CD8-positive, alpha-beta memory T cell (primary cell): ENCODE results near the gene VWA5A. TPM values are rescaled to one million over a fixed set of nuclear protein-coding genes. Genes with fewer than 3 reads are reported as not detected.

ENCODE experiments used
- CTCF ChIA-PET: fragments of 350-600 bp; sonication (Branson Sonifier 250); formaldehyde crosslinking; loops from one replicate; lab custom pipeline; 2021; ENCODE audit warnings: antibody characterized with exemption; lab: Charles Lee
- POLR2A ChIA-PET: fragments of 350-600 bp; sonication (Branson Sonifier 250); formaldehyde crosslinking; loops from one replicate; lab custom pipeline; 2021; ENCODE audit warnings: antibody characterized with exemption; lab: Charles Lee
- DNase-seq, 5 donors: peaks; one replicate each; pipeline versions ENCODE4 v3.0.0 to v3.0.0-alpha.2; 2020 to 2022; ENCODE audit warnings: mixed read lengths in 1 of 5
- H3K27ac ChIP-seq: one replicate; pipeline ENCODE4 v1.7.0; 2013; ENCODE audit warnings: low read depth, mild to moderate bottlenecking, low read length, moderate library complexity
- H3K27me3 ChIP-seq: 2 replicates; pipeline ENCODE4 v1.7.0; 2013; ENCODE audit warnings: low read length, mild to moderate bottlenecking; ENCODE audit not compliant: insufficient read depth, poor library complexity, severe bottlenecking
- H3K36me3 ChIP-seq: 2 replicates; pipeline ENCODE4 v1.7.0; 2013; ENCODE audit warnings: mild to moderate bottlenecking, low read length, moderate library complexity; ENCODE audit not compliant: insufficient read depth
- H3K4me1 ChIP-seq: 2 replicates; pipeline ENCODE4 v1.7.0; 2013; ENCODE audit warnings: mild to moderate bottlenecking, low read length, moderate library complexity; ENCODE audit not compliant: insufficient read depth
- H3K4me3 ChIP-seq: 2 replicates; pipeline ENCODE4 v1.7.0; 2013; ENCODE audit warnings: mild to moderate bottlenecking, low read length
- H3K9me3 ChIP-seq: 2 replicates; pipeline ENCODE4 v1.7.0; 2013; ENCODE audit warnings: mild to moderate bottlenecking, low read length
- H3K27ac Mint-ChIP-seq, 8 donors: one replicate each; pipeline ENCODE4 v1.8.0; 2020 to 2021; ENCODE audit warnings: mixed read lengths in 8 of 8, mild to moderate bottlenecking in 6 of 8, inconsistent platforms in 3 of 8, moderate library complexity in 3 of 8
- H3K27me3 Mint-ChIP-seq, 2 donors: one replicate each; pipeline ENCODE4 v1.8.0; 2020 to 2021; ENCODE audit warnings: mixed read lengths in 2 of 2, mild to moderate bottlenecking in 1 of 2, moderate library complexity in 1 of 2
- H3K36me3 Mint-ChIP-seq, 3 donors: one replicate each; pipeline ENCODE4 v1.8.0; 2020 to 2021; ENCODE audit warnings: mixed read lengths in 3 of 3, inconsistent platforms in 1 of 3, mild to moderate bottlenecking in 1 of 3
- H3K4me1 Mint-ChIP-seq, 3 donors: one replicate each; pipeline ENCODE4 v1.8.0; 2020 to 2021; ENCODE audit warnings: mixed read lengths in 3 of 3, inconsistent platforms in 1 of 3, mild to moderate bottlenecking in 1 of 3
- H3K4me3 Mint-ChIP-seq, 7 donors: one replicate each; pipeline ENCODE4 v1.8.0; 2020 to 2021; ENCODE audit warnings: mixed read lengths in 7 of 7, mild to moderate bottlenecking in 6 of 7, moderate library complexity in 4 of 7, inconsistent platforms in 2 of 7
- H3K9me3 Mint-ChIP-seq, 5 donors: one replicate each; pipeline ENCODE4 v1.8.0; 2020 to 2022; ENCODE audit warnings: mixed read lengths in 5 of 5, mild to moderate bottlenecking in 3 of 5, moderate library complexity in 2 of 5, inconsistent platforms in 1 of 5
- polyA plus RNA-seq: library from polyadenylated mRNA; unstranded; fragments of 300-500 nt; fragmentation: Illumina TruSeq; gene quantifications from one replicate; pipeline ENCODE4 v1.2.3, GENCODE V29; 2021
- total RNA-seq, 2 experiments: library from RNA; stranded (reverse); gene quantifications; one replicate each; pipeline ENCODE4 v1.2.3, GENCODE V29; 2021

VWA5A gene
- total and polyA plus RNA-seq, 3 experiments from 2014 or later: 2.9 to 5.3 (median 3.3) TPM

DNA sequence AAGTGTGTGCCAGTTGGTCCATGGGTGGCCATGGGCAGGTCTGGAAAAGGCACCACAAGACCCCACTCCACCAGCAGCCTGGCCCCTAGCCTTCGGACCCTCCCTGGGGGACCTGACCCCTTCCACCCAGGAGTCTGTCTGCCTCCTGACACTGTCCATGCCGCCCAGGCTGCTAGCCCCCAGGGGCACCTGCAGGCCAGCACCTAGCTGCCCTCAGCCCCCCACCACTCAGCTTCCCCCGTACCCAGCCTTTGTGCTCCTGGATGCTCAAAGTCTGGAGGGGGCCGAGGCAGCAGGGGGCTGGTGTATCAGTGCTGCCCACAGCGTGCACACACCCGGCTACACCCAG lies 39.8 kb upstream of the VWA5A start:
- H3K9me3 Mint-ChIP-seq: peaks cover 0 to 2% (median 0%) of the 10 kb centered on the region in 5 donors
- H3K4me3 ChIP-seq: no peak overlapping the region
- H3K27me3 ChIP-seq: no peaks in the 10 kb centered on the region
- H3K27ac ChIP-seq: no peak overlapping the region
- no peak overlapping the region for H3K4me3 Mint-ChIP-seq
- H3K4me1 ChIP-seq: no peaks in the 10 kb centered on the region
- H3K36me3 ChIP-seq: no peaks in the 10 kb centered on the region
- no peak overlapping the region for H3K27ac Mint-ChIP-seq
- H3K4me1 Mint-ChIP-seq: peaks cover 7 to 12% (median 12%) of the 10 kb centered on the region in 3 donors
- H3K9me3 ChIP-seq: no peaks in the 10 kb centered on the region
- POLR2A ChIA-PET: no interaction called here
- peaks cover 13 to 47% of the 10 kb centered on the region in 2 donors for H3K27me3 Mint-ChIP-seq
- CTCF ChIA-PET: no interaction called here
- no peaks in the 10 kb centered on the region for H3K36me3 Mint-ChIP-seq
- DNase-seq: no peak

DNA sequence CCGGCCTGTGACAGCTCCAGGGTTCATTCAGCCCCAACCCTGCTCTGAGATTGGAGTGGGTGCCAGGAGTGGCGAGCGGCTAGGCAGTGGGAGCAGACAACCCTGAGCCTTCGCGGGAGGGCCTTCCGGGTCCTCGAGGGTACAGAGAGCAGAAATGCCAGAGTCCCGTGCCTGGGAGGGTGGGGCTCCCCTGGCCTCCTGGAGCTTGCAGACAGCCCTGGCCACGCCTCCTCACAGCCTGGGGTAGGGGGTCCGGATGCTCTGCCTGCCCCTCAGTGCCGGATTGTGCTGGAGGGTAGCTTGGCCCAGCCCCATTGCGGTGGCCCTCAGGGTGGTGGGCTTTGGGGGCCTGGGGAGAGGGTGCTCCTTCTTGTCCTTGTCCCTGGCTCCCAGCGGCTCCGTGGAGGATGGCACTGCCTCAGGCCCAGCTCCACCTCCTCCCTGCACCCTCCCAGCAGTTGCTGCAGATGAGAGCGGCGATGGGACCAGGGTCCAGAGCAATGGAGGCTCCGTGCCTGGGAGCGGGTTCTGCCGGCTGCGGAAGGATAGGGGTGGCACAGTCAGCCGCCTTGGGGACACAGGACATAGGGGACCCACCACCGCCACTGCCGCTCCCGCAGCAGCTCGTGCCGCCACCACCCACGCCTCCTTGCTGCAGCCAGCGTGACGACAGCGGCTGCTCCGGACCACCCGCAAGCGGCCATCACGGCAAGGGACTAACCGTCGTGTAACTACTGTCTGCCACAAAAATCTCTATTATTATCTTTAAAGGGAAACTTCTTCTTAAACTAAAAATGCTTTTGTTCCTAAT lies 39.2 kb upstream of the VWA5A start:
- H3K36me3 ChIP-seq: no peaks in the 10 kb centered on the region
- POLR2A ChIA-PET: no interaction called here
- H3K36me3 Mint-ChIP-seq: no peaks in the 10 kb centered on the region
- CTCF ChIA-PET: no interaction called here
- no peak overlapping the region for H3K27ac Mint-ChIP-seq
- no peaks in the 10 kb centered on the region for H3K27me3 ChIP-seq
- peaks cover 7 to 11% (median 11%) of the 10 kb centered on the region in 3 donors for H3K4me1 Mint-ChIP-seq
- no peak for DNase-seq
- no peaks in the 10 kb centered on the region for H3K9me3 ChIP-seq
- H3K4me3 ChIP-seq: no peak overlapping the region
- H3K27ac ChIP-seq: no peak overlapping the region
- H3K4me3 Mint-ChIP-seq: peak overlapping the region in 6 of 7 donors; percentile 26 to 79 (median 63)
- peaks cover 15 to 46% of the 10 kb centered on the region in 2 donors for H3K27me3 Mint-ChIP-seq
- peaks cover 0 to 2% (median 0%) of the 10 kb centered on the region in 5 donors for H3K9me3 Mint-ChIP-seq
- no peaks in the 10 kb centered on the region for H3K4me1 ChIP-seq

DNA sequence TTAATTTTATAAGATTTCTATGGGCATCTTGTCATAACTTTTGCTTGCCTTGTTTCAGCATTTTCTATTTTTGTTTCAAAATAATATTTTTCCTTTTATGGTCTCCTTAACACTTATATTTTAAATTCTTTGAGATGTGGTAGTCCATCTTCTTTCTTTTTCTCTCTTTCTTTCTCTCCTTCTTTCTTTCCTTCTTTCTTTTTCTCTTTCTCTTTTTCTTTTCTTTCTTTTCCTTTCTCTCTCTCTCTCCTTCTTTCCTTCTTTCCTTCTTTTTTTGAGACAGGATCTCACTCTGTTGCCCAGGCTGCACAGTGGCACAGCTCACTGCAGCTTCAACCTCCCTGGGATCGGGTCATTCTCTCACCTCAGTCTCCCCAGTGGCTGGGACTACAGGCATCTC lies 38.0 kb upstream of the VWA5A start:
- Mint-ChIP-seq H3K9me3 (peaks cover 0 to 2% (median 0%) of the 10 kb centered on the region in 5 donors), H3K4me3 (no peak overlapping the region), H3K27ac (no peak overlapping the region), H3K36me3 (no peaks in the 10 kb centered on the region), H3K27me3 (peaks cover 19 to 45% of the 10 kb centered on the region in 2 donors), H3K4me1 (peaks cover 7 to 8% (median 8%) of the 10 kb centered on the region in 3 donors)
- POLR2A ChIA-PET: no interaction called here
- no peaks in the 10 kb centered on the region for H3K9me3 ChIP-seq
- no peak overlapping the region for H3K27ac ChIP-seq
- no peak for DNase-seq
- H3K27me3 ChIP-seq: no peaks in the 10 kb centered on the region
- H3K4me1 ChIP-seq: no peaks in the 10 kb centered on the region
- no peak overlapping the region for H3K4me3 ChIP-seq
- CTCF ChIA-PET: no interaction called here
- no peaks in the 10 kb centered on the region for H3K36me3 ChIP-seq

DNA sequence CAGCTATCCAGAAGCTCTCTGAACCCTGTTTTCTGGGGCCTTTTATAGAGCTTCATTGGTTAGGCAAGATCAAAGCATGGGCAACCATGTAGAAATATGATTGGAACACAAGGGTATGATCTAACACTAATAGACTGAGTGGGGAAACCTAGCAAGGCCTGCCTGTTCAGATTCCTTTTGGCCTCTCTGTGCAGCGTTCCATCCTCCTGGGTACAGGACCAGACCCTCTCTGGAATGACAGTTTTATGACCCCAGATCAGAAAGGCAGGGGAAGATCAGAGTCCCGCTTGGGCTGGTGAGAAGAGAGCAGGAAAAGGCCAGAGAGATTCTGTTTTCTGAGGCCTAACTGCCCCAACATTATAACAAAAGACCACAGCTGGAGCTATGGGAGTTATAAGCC lies 36.7 kb upstream of the VWA5A start:
- H3K36me3 ChIP-seq: no peaks in the 10 kb centered on the region
- H3K4me3 ChIP-seq: no peak overlapping the region
- DNase-seq: no peak
- H3K9me3 Mint-ChIP-seq: peaks cover 0 to 2% (median 0%) of the 10 kb centered on the region in 5 donors
- H3K27me3 ChIP-seq: no peaks in the 10 kb centered on the region
- H3K4me1 ChIP-seq: no peaks in the 10 kb centered on the region
- no peak overlapping the region for H3K27ac Mint-ChIP-seq
- no peaks in the 10 kb centered on the region for H3K36me3 Mint-ChIP-seq
- H3K4me3 Mint-ChIP-seq: no peak overlapping the region
- CTCF ChIA-PET: no interaction called here
- H3K4me1 Mint-ChIP-seq: peaks cover 7 to 8% (median 8%) of the 10 kb centered on the region in 3 donors
- H3K27ac ChIP-seq: no peak overlapping the region
- H3K27me3 Mint-ChIP-seq: peaks cover 19 to 38% of the 10 kb centered on the region in 2 donors
- POLR2A ChIA-PET: no interaction called here
- H3K9me3 ChIP-seq: no peaks in the 10 kb centered on the region

DNA sequence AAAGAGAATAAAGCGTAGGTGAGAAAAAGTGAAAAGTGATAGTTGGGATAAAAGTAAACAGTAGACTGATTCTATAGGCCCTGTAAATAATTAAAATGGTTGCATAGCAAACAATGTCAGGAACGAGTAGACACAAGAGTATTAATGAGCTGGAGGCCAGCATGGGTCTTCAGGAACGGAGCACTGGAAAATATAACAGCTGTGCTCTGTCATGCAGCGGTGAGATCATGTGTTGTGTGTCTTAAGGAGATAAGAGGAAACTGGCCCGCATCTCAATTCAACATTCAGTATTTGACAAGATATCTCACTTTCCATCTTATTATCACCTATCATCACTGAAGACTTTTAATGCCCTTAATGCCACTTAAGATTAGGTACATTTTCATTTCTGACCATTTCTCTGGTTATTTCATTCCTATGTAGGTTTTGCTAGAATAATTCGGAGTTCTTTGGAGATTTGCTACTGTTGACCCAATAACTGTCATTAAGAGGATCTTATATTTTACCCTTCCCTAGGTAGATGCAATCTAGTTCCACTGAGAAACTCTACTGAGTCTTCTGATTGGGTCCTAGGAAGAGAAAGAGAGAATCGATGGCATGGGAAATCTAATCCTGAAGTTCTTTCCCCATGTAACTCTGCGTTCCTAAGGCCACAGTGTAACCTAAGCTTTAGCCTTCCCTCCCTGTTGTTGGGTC lies 35.5 kb upstream of the VWA5A start:
- peaks cover 19 to 39% of the 10 kb centered on the region in 2 donors for H3K27me3 Mint-ChIP-seq
- H3K9me3 ChIP-seq: no peaks in the 10 kb centered on the region
- ChIA-PET CTCF (interaction anchor here (1.1 kb wide), 1 partner anchor 10 kb away, joined by 3 read pairs; no protein-coding TSS in a partner anchor), POLR2A (no interaction called here)
- H3K36me3 Mint-ChIP-seq: no peaks in the 10 kb centered on the region
- no peaks in the 10 kb centered on the region for H3K27me3 ChIP-seq
- peaks cover 7 to 8% (median 8%) of the 10 kb centered on the region in 3 donors for H3K4me1 Mint-ChIP-seq
- H3K4me1 ChIP-seq: no peaks in the 10 kb centered on the region
- no peak for DNase-seq
- H3K36me3 ChIP-seq: no peaks in the 10 kb centered on the region
- no peak overlapping the region for H3K4me3 ChIP-seq
- no peak overlapping the region for H3K4me3 Mint-ChIP-seq
- H3K27ac ChIP-seq: no peak overlapping the region
- H3K9me3 Mint-ChIP-seq: peaks cover 0 to 2% (median 0%) of the 10 kb centered on the region in 5 donors
- no peak overlapping the region for H3K27ac Mint-ChIP-seq

DNA sequence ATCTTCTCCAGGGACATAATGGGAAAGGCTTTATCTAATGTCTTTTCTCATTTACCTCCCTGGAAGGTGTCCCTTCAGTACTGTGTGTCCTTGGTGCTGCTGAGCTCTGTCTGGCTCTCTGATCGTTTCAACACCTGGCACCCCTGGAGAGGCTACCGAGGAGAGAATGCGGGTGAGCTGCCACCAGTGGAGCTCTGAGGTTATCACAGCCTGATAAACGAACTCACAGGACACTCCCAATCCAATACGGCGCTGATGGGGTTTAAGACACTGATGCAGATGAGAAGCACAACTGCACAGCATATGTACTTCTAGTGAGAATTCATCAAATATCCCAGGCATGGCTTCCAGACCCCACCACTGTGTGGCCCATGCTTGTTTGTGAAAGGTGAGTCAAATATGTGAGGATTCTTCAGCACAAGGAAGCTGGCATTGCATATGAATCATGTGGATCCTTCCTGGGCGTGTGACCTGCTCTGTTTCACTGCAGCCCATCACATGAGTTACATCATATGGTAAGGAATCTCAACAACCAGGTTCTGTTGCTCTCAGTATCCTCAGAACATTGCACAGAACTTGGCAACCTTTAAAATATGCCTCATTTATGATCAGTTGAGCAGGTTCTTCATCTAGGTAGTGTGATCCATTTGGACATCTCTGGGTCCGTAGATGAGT lies 34.8 kb upstream of the VWA5A start:
- no peak overlapping the region for H3K4me3 ChIP-seq
- H3K27ac ChIP-seq: no peak overlapping the region
- no peaks in the 10 kb centered on the region for H3K36me3 Mint-ChIP-seq
- H3K27ac Mint-ChIP-seq: no peak overlapping the region
- H3K36me3 ChIP-seq: no peaks in the 10 kb centered on the region
- peaks cover 0 to 2% (median 0%) of the 10 kb centered on the region in 5 donors for H3K9me3 Mint-ChIP-seq
- H3K4me3 Mint-ChIP-seq: no peak overlapping the region
- H3K4me1 Mint-ChIP-seq: peaks cover 7 to 8% (median 8%) of the 10 kb centered on the region in 3 donors
- peaks cover 19 to 39% of the 10 kb centered on the region in 2 donors for H3K27me3 Mint-ChIP-seq
- DNase-seq: no peak
- CTCF ChIA-PET: interaction anchor here (1.1 kb wide), 1 partner anchor 11 kb away, joined by 3 read pairs; no protein-coding TSS in a partner anchor
- POLR2A ChIA-PET: no interaction called here
- H3K27me3 ChIP-seq: no peaks in the 10 kb centered on the region
- no peaks in the 10 kb centered on the region for H3K9me3 ChIP-seq
- no peaks in the 10 kb centered on the region for H3K4me1 ChIP-seq

DNA sequence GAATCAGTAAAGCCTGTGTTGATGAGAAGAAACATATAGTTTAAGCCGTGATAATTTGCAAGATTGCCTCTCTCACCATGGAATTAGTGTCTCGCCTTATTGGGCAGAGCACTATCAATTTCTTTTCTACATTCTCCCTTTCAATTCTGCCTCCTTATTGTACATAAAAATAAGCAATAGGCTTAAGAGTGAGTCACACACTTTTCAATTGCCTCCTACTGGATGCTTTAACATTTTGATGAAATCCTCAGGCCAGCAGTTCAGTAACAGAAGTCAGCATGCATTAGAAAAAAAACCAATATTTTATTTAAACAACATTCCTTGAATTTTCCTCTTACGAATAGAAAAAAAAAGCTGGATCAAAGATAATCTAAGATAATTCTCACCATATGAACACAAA lies 33.8 kb upstream of the VWA5A start:
- H3K27me3 Mint-ChIP-seq: peaks cover 21 to 36% of the 10 kb centered on the region in 2 donors
- Histone ChIP-seq H3K27me3 (no peaks in the 10 kb centered on the region), H3K9me3 (no peaks in the 10 kb centered on the region), H3K4me1 (no peaks in the 10 kb centered on the region), H3K27ac (no peak overlapping the region), H3K4me3 (no peak overlapping the region), H3K36me3 (no peaks in the 10 kb centered on the region)
- no peaks in the 10 kb centered on the region for H3K36me3 Mint-ChIP-seq
- ChIA-PET POLR2A (no interaction called here), CTCF (interaction anchor here (1.2 kb wide), 1 partner anchor 10 kb away, joined by 4 read pairs; no protein-coding TSS in a partner anchor)
- peaks cover 0 to 2% (median 0%) of the 10 kb centered on the region in 5 donors for H3K9me3 Mint-ChIP-seq
- no peak overlapping the region for H3K27ac Mint-ChIP-seq
- H3K4me3 Mint-ChIP-seq: no peak overlapping the region
- peaks cover 3 to 4% (median 4%) of the 10 kb centered on the region in 3 donors for H3K4me1 Mint-ChIP-seq
- DNase-seq: no peak
